H9 (cell line): ENCODE measurements around the gene HMBS. TPM values are rescaled to one million over a fixed set of nuclear protein-coding genes. Genes with fewer than 3 reads are reported as not detected.

ENCODE experiments used
- DNase-seq: peaks from one replicate; pipeline ENCODE4 v3.0.0-alpha.2; 2017
- H2AFZ ChIP-seq: one replicate; pipeline ENCODE4 v1.6.1; 2013; ENCODE audit warnings: mild to moderate bottlenecking, low read length, control low read depth, moderate library complexity
- H2AK5ac ChIP-seq: 2 replicates; pipeline ENCODE4 v1.6.1; 2013; ENCODE audit warnings: low read length, control low read depth, mixed read lengths; ENCODE audit not compliant: insufficient read length
- H2BK120ac ChIP-seq: one replicate; pipeline ENCODE4 v1.6.1; 2013; ENCODE audit warnings: low read depth, mild to moderate bottlenecking, low read length, control low read depth, inconsistent platforms; ENCODE audit not compliant: poor library complexity, severe bottlenecking
- H2BK12ac ChIP-seq: 2 replicates; pipeline ENCODE4 v1.6.1; 2013; ENCODE audit warnings: low read length, control low read depth, mixed read lengths, low read depth; ENCODE audit not compliant: insufficient read length
- H2BK15ac ChIP-seq: 2 replicates; pipeline ENCODE4 v1.6.1; 2013; ENCODE audit warnings: low read depth, low read length, control low read depth
- H2BK20ac ChIP-seq: one replicate; pipeline ENCODE4 v1.6.1; 2013; ENCODE audit warnings: low read depth, mild to moderate bottlenecking, low read length, control low read depth, inconsistent platforms; ENCODE audit not compliant: poor library complexity, severe bottlenecking
- H2BK5ac ChIP-seq: 2 replicates; pipeline ENCODE4 v1.6.1; 2013; ENCODE audit warnings: low read length, control low read depth, mixed read lengths; ENCODE audit not compliant: insufficient read length
- H3K14ac ChIP-seq: 2 replicates; pipeline ENCODE4 v1.6.1; 2013; ENCODE audit warnings: low read length, control low read depth; ENCODE audit not compliant: insufficient read depth
- H3K18ac ChIP-seq: 2 replicates; pipeline ENCODE4 v1.6.1; 2013; ENCODE audit warnings: low read depth, mild to moderate bottlenecking, mixed read lengths, low read length, control low read depth; ENCODE audit not compliant: insufficient read length
- H3K23ac ChIP-seq: 2 replicates; pipeline ENCODE4 v1.6.1; 2013; ENCODE audit warnings: low read length, control low read depth, mixed read lengths, low read depth; ENCODE audit not compliant: insufficient read length
- H3K23me2 ChIP-seq: 2 replicates; pipeline ENCODE4 v1.6.1; 2013; ENCODE audit warnings: low read depth, mild to moderate bottlenecking, mixed read lengths, low read length, control low read depth; ENCODE audit not compliant: insufficient read length, poor library complexity, severe bottlenecking
- H3K27ac ChIP-seq: 2 replicates; pipeline ENCODE4 v1.5.1; 2013; ENCODE audit warnings: low read length, control low read depth, mixed read lengths, low read depth; ENCODE audit not compliant: insufficient read length
- H3K27me3 ChIP-seq: 2 replicates; pipeline ENCODE4 v1.6.1; 2013; ENCODE audit warnings: low read length, control low read depth, inconsistent platforms; ENCODE audit not compliant: insufficient read depth
- H3K4ac ChIP-seq: 2 replicates; pipeline ENCODE4 v1.6.1; 2013; ENCODE audit warnings: low read depth, mild to moderate bottlenecking, control low read depth, inconsistent platforms, low read length, moderate library complexity
- H3K4me1 ChIP-seq: 2 replicates; pipeline ENCODE4 v1.6.1; 2013; ENCODE audit warnings: low read length, control low read depth, inconsistent platforms; ENCODE audit not compliant: insufficient read depth
- H3K4me2 ChIP-seq: 2 replicates; pipeline ENCODE4 v1.6.1; 2013; ENCODE audit warnings: low read length, control low read depth, mixed read lengths; ENCODE audit not compliant: insufficient read length, insufficient read depth
- H3K56ac ChIP-seq: 2 replicates; pipeline ENCODE4 v1.6.1; 2013; ENCODE audit warnings: low read depth, mild to moderate bottlenecking, mixed read lengths, low read length, control low read depth; ENCODE audit not compliant: insufficient read length
- H3K79me1 ChIP-seq: 2 replicates; pipeline ENCODE4 v1.6.1; 2013; ENCODE audit warnings: low read depth, mild to moderate bottlenecking, moderate library complexity, low read length, control low read depth, inconsistent platforms; ENCODE audit not compliant: insufficient read depth, poor library complexity, severe bottlenecking
- H3K79me2 ChIP-seq: 2 replicates; pipeline ENCODE4 v1.6.1; 2013; ENCODE audit warnings: low read length, control low read depth, inconsistent platforms; ENCODE audit not compliant: insufficient read depth
- H3K9ac ChIP-seq: 2 replicates; pipeline ENCODE4 v1.6.1; 2013; ENCODE audit warnings: low read length, control low read depth, mixed read lengths; ENCODE audit not compliant: insufficient read length; ENCODE audit errors: extremely low read depth
- H3K9me3 ChIP-seq: one replicate; pipeline ENCODE4 v1.6.1; 2013; ENCODE audit warnings: low read depth, low read length, inconsistent platforms; ENCODE audit not compliant: control insufficient read depth
- H3T11ph ChIP-seq: one replicate; pipeline ENCODE4 v1.6.1; 2013; ENCODE audit warnings: mild to moderate bottlenecking, low read length, control low read depth, inconsistent platforms
- H4K20me1 ChIP-seq: one replicate; pipeline ENCODE4 v1.6.1; 2013; ENCODE audit not compliant: control insufficient read depth, insufficient read length, insufficient read depth
- H4K5ac ChIP-seq: 2 replicates; pipeline ENCODE4 v1.6.1; 2013; ENCODE audit warnings: low read depth, mild to moderate bottlenecking, mixed read lengths, low read length, control low read depth; ENCODE audit not compliant: insufficient read length
- H4K8ac ChIP-seq: replicated peaks from 2 replicates; pipeline ENCODE4 v1.6.1; 2013; ENCODE audit warnings: low read length, control low read depth, mixed read lengths, low read depth; ENCODE audit not compliant: insufficient read length
- H4K91ac ChIP-seq: 2 replicates; pipeline ENCODE4 v1.6.1; 2013; ENCODE audit warnings: low read depth, mild to moderate bottlenecking, moderate library complexity, mixed read lengths, low read length, control low read depth; ENCODE audit not compliant: insufficient read length
- H3K27ac Mint-ChIP-seq, 3 experiments: 2 replicates in 2 of 3; 3 replicates in 1 of 3; pipeline ENCODE4 v1.8.0; 2020 to 2021; ENCODE audit warnings: mixed read lengths in 3 of 3, mild to moderate bottlenecking in 1 of 3, moderate library complexity in 1 of 3
- H3K27me3 Mint-ChIP-seq: 2 replicates; pipeline ENCODE4 v1.8.0; 2021; ENCODE audit warnings: low read depth, mild to moderate bottlenecking, moderate library complexity, mixed read lengths
- H3K36me3 Mint-ChIP-seq, 3 experiments: 2 replicates in 2 of 3; 3 replicates in 1 of 3; pipeline ENCODE4 v1.8.0; 2020 to 2021; ENCODE audit warnings: low read depth in 3 of 3, mixed read lengths in 3 of 3; ENCODE audit not compliant: insufficient read depth in 1 of 3
- H3K4me1 Mint-ChIP-seq, 2 experiments: 2 replicates each; pipeline ENCODE4 v1.8.0; 2020; ENCODE audit warnings: mixed read lengths in 2 of 2
- H3K4me3 Mint-ChIP-seq, 2 experiments: 2 replicates in 1 of 2; 3 replicates in 1 of 2; pipeline ENCODE4 v1.8.0; 2020 to 2021; ENCODE audit warnings: mild to moderate bottlenecking in 2 of 2, mixed read lengths in 2 of 2, moderate library complexity in 1 of 2
- H3K9me3 Mint-ChIP-seq, 2 experiments: 2 replicates in 1 of 2; 3 replicates in 1 of 2; pipeline ENCODE4 v1.8.0; 2020; ENCODE audit warnings: mild to moderate bottlenecking in 2 of 2, mixed read lengths in 2 of 2, moderate library complexity in 1 of 2
- WGBS: extraction: QIAGEN DNeasy Blood & Tissue Kit; methylation state at CpG from one replicate; pipeline ENCODE4 v1.1.7; 2013; ENCODE audit warnings: missing lambda C conversion rate, low lambda C conversion rate, mixed read lengths; ENCODE audit not compliant: insufficient read length; ENCODE audit errors: extremely low coverage; 5-methylcytosine and 5-hydroxymethylcytosine counted together
- total RNA-seq: library from RNA; stranded (reverse); gene quantifications from 2 replicates; pipeline ENCODE4 v1.2.1, GENCODE V29; 2021
- TF ChIP-seq, protein P1 (sequence below): fragments of 200-600 bp; sonication (generic); conservative IDR thresholded peaks from 3 replicates; pipeline ENCODE4 v1.8.0; 2021; ENCODE audit warnings: antibody characterized with exemption, mild to moderate bottlenecking

Gene HMBS
- total RNA-seq, 1 experiment from 2014 or later = 57.7 TPM

DNA sequence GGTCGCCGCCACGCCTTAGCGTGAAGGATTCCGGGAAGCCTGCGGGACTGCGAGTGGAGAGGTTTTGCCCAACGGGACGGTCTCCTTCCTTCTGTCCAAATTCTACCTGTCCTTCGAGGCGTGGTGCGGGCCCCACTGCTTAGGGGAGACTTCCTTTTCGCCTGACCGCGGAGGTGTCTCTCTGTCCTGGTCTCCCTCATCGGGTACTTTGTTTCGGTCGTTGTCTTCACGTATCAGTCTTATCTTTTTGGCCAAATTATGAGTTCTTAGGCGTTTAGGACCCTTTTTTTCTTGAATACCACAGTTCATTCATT, 37.1 kb downstream of the HMBS start:
- H3K4me1 ChIP-seq = peaks cover 4% of the 10 kb centered on the region; the same call in 1 of the 2 replicates
- peak overlapping the region; percentile 74 for H3K4me2 ChIP-seq
- TF ChIP-seq, protein P1, sequence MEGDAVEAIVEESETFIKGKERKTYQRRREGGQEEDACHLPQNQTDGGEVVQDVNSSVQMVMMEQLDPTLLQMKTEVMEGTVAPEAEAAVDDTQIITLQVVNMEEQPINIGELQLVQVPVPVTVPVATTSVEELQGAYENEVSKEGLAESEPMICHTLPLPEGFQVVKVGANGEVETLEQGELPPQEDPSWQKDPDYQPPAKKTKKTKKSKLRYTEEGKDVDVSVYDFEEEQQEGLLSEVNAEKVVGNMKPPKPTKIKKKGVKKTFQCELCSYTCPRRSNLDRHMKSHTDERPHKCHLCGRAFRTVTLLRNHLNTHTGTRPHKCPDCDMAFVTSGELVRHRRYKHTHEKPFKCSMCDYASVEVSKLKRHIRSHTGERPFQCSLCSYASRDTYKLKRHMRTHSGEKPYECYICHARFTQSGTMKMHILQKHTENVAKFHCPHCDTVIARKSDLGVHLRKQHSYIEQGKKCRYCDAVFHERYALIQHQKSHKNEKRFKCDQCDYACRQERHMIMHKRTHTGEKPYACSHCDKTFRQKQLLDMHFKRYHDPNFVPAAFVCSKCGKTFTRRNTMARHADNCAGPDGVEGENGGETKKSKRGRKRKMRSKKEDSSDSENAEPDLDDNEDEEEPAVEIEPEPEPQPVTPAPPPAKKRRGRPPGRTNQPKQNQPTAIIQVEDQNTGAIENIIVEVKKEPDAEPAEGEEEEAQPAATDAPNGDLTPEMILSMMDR = no peak
- H3K27me3 ChIP-seq = no peaks in the 10 kb centered on the region
- no peaks in the 10 kb centered on the region; the same call in 1 of the 2 replicates for H3K27me3 Mint-ChIP-seq
- H3K79me2 ChIP-seq = peaks cover 8% of the 10 kb centered on the region
- H3K23me2 ChIP-seq = peaks cover 9% of the 10 kb centered on the region
- peaks cover 18 to 20% of the 10 kb centered on the region in 2 experiments for H3K4me1 Mint-ChIP-seq
- H4K8ac ChIP-seq = no peak overlapping the region
- no CpG with 5 or more reads among the region's 20 CpGs for WGBS
- no peak overlapping the region for H3K23ac ChIP-seq
- H2BK5ac ChIP-seq = no peak overlapping the region
- no peaks in the 10 kb centered on the region for H4K20me1 ChIP-seq
- H2AK5ac ChIP-seq = no peak overlapping the region
- H3K9ac ChIP-seq = peak overlapping the region; percentile 71
- H3K4me3 Mint-ChIP-seq = peak overlapping the region; percentile 93 to 94
- DNase-seq = no peak
- no peak overlapping the region for H3K56ac ChIP-seq
- no peak overlapping the region for H4K5ac ChIP-seq
- H2BK20ac ChIP-seq = no peak overlapping the region
- peak overlapping the region; percentile 0 to 62 (median 52); a peak in 6 of 7 replicates for H3K27ac Mint-ChIP-seq
- H2AFZ ChIP-seq = no peak overlapping the region
- no peaks in the 10 kb centered on the region; a peak in 1 of 5 replicates for H3K9me3 Mint-ChIP-seq
- H2BK120ac ChIP-seq = no peak overlapping the region
- H3T11ph ChIP-seq = no peak overlapping the region
- H3K27ac ChIP-seq = no peak overlapping the region
- H3K14ac ChIP-seq = no peak overlapping the region; the same call in 1 of the 2 replicates
- no peaks in the 10 kb centered on the region for H3K9me3 ChIP-seq
- H2BK15ac ChIP-seq = no peak overlapping the region
- H3K36me3 Mint-ChIP-seq = peaks cover 0 to 18% (median 17%) of the 10 kb centered on the region in 3 experiments; a peak in 6 of 7 replicates
- H3K18ac ChIP-seq = no peak overlapping the region
- peaks cover 6% of the 10 kb centered on the region for H3K79me1 ChIP-seq
- H2BK12ac ChIP-seq = no peak overlapping the region
- no peak overlapping the region for H3K4ac ChIP-seq
- H4K91ac ChIP-seq = no peak overlapping the region
